HCT116 (cell line): ENCODE results near the gene CTLA4. TPM values are rescaled to one million over a fixed set of nuclear protein-coding genes. Genes with fewer than 3 reads are reported as not detected.

Experiments used
- total RNA-seq: library from RNA; stranded (reverse); gene quantifications from one replicate; pipeline ENCODE4 v1.2.1, GENCODE V29; 2021; ENCODE audit not compliant: unreplicated experiment

Gene CTLA4
- total RNA-seq, 1 experiment from 2014 or later: 0.37 TPM

Other genes starting within 250 kb of the CTLA4 start
- gene CD28, start 161.1 kb upstream of the CTLA4 start, total RNA-seq: 0.37 TPM
- not detected for gene ICOS, start 69.0 kb downstream of the CTLA4 start, total RNA-seq